Left lung (tissue), 10 donors: ENCODE measurements around the gene TCF3. TPM values are rescaled to one million over a fixed set of nuclear protein-coding genes. Genes with fewer than 3 reads are reported as not detected.

Source experiments
- ATAC-seq: fragments of 200-7000 bp; cut with Tn5 transposase; one replicate; pipeline ENCODE4 v1.9.1; 2020; ENCODE audit warnings: moderate library complexity
- DNase-seq, 4 donors: peaks; one replicate each; pipeline ENCODE4 v3.0.0-alpha.2; 2013 to 2020
- H3K27ac ChIP-seq, 2 donors: fragments of 200-600 bp; sonication (generic) in 1 of 2; one replicate each; pipeline versions ENCODE4 v1.5.0 to v1.8.0; 2020 to 2021
- H3K27me3 ChIP-seq, 2 donors: fragments of 200-600 bp; sonication (generic) in 1 of 2; one replicate each; pipeline versions ENCODE4 v1.5.0 to v1.8.0; 2020 to 2021
- H3K36me3 ChIP-seq, 2 donors: fragments of 200-600 bp; sonication (generic) in 1 of 2; one replicate each; pipeline versions ENCODE4 v1.5.0 to v1.8.0; 2020 to 2021
- H3K4me1 ChIP-seq, 2 donors: fragments of 200-600 bp; one replicate each; pipeline ENCODE4 v1.8.0; 2021
- H3K4me3 ChIP-seq, 2 donors: fragments of 200-600 bp; sonication (generic) in 1 of 2; one replicate each; pipeline versions ENCODE4 v1.5.0 to v1.8.0; 2020 to 2021; ENCODE audit warnings: mild to moderate bottlenecking in 1 of 2
- H3K9me3 ChIP-seq, 2 donors: fragments of 200-600 bp; sonication (generic) in 1 of 2; one replicate each; pipeline versions ENCODE4 v1.5.0 to v1.8.0; 2020 to 2021
- intact Hi-C, 2 donors: fragments of 100-400 bp; cut with DNase I; formaldehyde crosslinking; loops; one replicate each; pipeline versions ENCODE4 v1.11.2 to v1.14.2; 2022
- polyA plus RNA-seq, 6 donors: library from polyadenylated mRNA; unstranded; fragments of 120-200 nt; gene quantifications; one replicate each; pipeline ENCODE4 v1.2.1, GENCODE V29; 2013; ENCODE audit not compliant: insufficient read length in 6 of 6
- total RNA-seq, 2 donors: library from RNA; stranded (reverse); fragmentation: NEBNext Ultra II Directional; extraction: Animal tissue kit (Norgen Biotek cat#: 25700); gene quantifications; one replicate each; pipeline ENCODE4 v1.2.1, GENCODE V29; 2021
- TF ChIP-seq, protein P1 (sequence below), 2 donors: fragments of 200-600 bp; sonication (generic) in 1 of 2; IDR thresholded peaks; one replicate each; pipeline versions ENCODE4 v1.5.0 to v1.8.0; 2021; ENCODE audit warnings: antibody characterized with exemption in 2 of 2
- donor health status: DM: no; HTN: yes; CAD: no.
- donor health status: DM: no; HTN: no; CAD: no.

Gene TCF3
- total and polyA plus RNA-seq, 8 donors: 57.9 to 149 (median 124) TPM

- peaks cover 4 to 19% of the 10 kb centered on the region in 2 donors for H3K4me1 ChIP-seq
- H3K27ac ChIP-seq: no peak overlapping the region
- intact Hi-C loops: no loop called here
- ATAC-seq (no peak), DNase-seq (peak in 1 of 4 donors; percentile 75)
- peaks cover 0 to 48% of the 10 kb centered on the region in 2 donors for H3K36me3 ChIP-seq
- peaks cover 0 to 13% of the 10 kb centered on the region in 2 donors for H3K27me3 ChIP-seq
- no peak overlapping the region for H3K4me3 ChIP-seq
- TF ChIP-seq, protein P1, sequence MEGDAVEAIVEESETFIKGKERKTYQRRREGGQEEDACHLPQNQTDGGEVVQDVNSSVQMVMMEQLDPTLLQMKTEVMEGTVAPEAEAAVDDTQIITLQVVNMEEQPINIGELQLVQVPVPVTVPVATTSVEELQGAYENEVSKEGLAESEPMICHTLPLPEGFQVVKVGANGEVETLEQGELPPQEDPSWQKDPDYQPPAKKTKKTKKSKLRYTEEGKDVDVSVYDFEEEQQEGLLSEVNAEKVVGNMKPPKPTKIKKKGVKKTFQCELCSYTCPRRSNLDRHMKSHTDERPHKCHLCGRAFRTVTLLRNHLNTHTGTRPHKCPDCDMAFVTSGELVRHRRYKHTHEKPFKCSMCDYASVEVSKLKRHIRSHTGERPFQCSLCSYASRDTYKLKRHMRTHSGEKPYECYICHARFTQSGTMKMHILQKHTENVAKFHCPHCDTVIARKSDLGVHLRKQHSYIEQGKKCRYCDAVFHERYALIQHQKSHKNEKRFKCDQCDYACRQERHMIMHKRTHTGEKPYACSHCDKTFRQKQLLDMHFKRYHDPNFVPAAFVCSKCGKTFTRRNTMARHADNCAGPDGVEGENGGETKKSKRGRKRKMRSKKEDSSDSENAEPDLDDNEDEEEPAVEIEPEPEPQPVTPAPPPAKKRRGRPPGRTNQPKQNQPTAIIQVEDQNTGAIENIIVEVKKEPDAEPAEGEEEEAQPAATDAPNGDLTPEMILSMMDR (IDR thresholded peaks at IDR 0.05): no peak
- no peaks in the 10 kb centered on the region for H3K9me3 ChIP-seq
Observed at GRCh38 chr19:1647501-1648458, 4.6 kb downstream of the TCF3 start.

GRCh38 chr19:1646659-1647453 lies 5.6 kb downstream of the TCF3 start:
- peaks cover 0 to 55% of the 10 kb centered on the region in 2 donors for H3K36me3 ChIP-seq
- TF ChIP-seq, protein P1 (IDR thresholded peaks at IDR 0.05): no peak
- no peaks in the 10 kb centered on the region for H3K9me3 ChIP-seq
- H3K27me3 ChIP-seq: peaks cover 0 to 11% of the 10 kb centered on the region in 2 donors
- H3K4me3 ChIP-seq: no peak overlapping the region
- DNase-seq: peak in 1 of 4 donors; percentile 32
- ATAC-seq: no peak
- peaks cover 4 to 19% of the 10 kb centered on the region in 2 donors for H3K4me1 ChIP-seq
- intact Hi-C loops: no loop called here
- H3K27ac ChIP-seq: no peak overlapping the region

DNA sequence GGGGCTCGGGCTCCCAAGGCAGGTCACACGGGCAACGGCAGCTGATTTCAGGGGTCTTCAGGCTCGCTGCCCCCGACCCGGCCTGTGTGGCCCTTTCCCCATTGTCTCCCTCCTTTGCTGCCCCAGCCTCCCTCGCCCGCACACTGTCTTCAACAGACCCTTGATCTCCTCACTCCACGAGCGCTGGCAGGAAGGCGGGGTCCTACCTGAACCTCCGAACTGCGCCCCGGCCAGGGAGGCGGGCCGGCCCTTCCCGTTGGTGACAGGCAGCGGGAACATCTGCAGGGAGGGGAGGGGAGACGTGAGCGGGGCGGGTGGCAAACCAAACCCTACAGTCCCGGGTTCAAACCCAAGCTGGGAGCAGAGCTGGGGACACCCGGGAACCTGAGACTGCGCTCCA lies 6.3 kb downstream of the TCF3 start:
- Histone ChIP-seq H3K9me3 (no peaks in the 10 kb centered on the region), H3K36me3 (peaks cover 0 to 61% of the 10 kb centered on the region in 2 donors), H3K27me3 (peaks cover 0 to 4% of the 10 kb centered on the region in 2 donors), H3K27ac (no peak overlapping the region), H3K4me1 (peaks cover 4 to 13% of the 10 kb centered on the region in 2 donors), H3K4me3 (no peak overlapping the region)
- ATAC-seq (no peak), DNase-seq (peak in 1 of 4 donors; percentile 63)
- TF ChIP-seq, protein P1 (IDR thresholded peaks at IDR 0.05): no peak
- intact Hi-C loops: no loop called here

- no peaks in the 10 kb centered on the region for H3K27me3 ChIP-seq
- no peak overlapping the region for H3K4me3 ChIP-seq
- H3K36me3 ChIP-seq: peaks cover 0 to 63% of the 10 kb centered on the region in 2 donors
- H3K9me3 ChIP-seq: no peaks in the 10 kb centered on the region
- TF ChIP-seq, protein P1 (IDR thresholded peaks at IDR 0.05): no peak
- peaks cover 0 to 5% of the 10 kb centered on the region in 2 donors for H3K4me1 ChIP-seq
- intact Hi-C loops: no loop called here
- ATAC-seq (no peak), DNase-seq (peak in 1 of 4 donors; percentile 65)
- H3K27ac ChIP-seq: no peak overlapping the region
Observed at GRCh38 chr19:1645299-1645698, 7.1 kb downstream of the TCF3 start.
